Osteoblast (primary cell): ENCODE data around the gene BORCS8. TPM values are rescaled to one million over a fixed set of nuclear protein-coding genes. Genes with fewer than 3 reads are reported as not detected.

Experiments used
- DNase-seq: peaks from one replicate; pipeline ENCODE4 v3.0.0; 2011; ENCODE audit warnings: low spot score, mixed read lengths; ENCODE audit not compliant: insufficient read length; ENCODE audit errors: missing footprints
- H2AFZ ChIP-seq: 2 replicates; pipeline ENCODE4 v1.6.0; 2011; ENCODE audit warnings: mild to moderate bottlenecking, low read length
- H3K27ac ChIP-seq: 2 replicates; pipeline ENCODE4 v1.5.1; 2011; ENCODE audit warnings: mild to moderate bottlenecking, low read depth, low read length, moderate library complexity
- H3K27me3 ChIP-seq: 2 replicates; pipeline ENCODE4 v1.6.0; 2012; ENCODE audit warnings: mild to moderate bottlenecking, control low read depth, inconsistent platforms, low read length, moderate library complexity; ENCODE audit not compliant: insufficient read depth
- H3K36me3 ChIP-seq: 2 replicates; pipeline ENCODE4 v1.5.1; 2011; ENCODE audit warnings: mild to moderate bottlenecking, low read length, control low read depth, moderate library complexity; ENCODE audit not compliant: insufficient read depth
- H3K4me1 ChIP-seq: 2 replicates; pipeline ENCODE4 v1.5.1; 2011; ENCODE audit warnings: mild to moderate bottlenecking, low read length, control low read depth, moderate library complexity; ENCODE audit not compliant: insufficient read depth
- H3K4me2 ChIP-seq: 2 replicates; pipeline ENCODE4 v1.6.0; 2011; ENCODE audit warnings: mild to moderate bottlenecking, low read length; ENCODE audit not compliant: insufficient read depth
- H3K4me3 ChIP-seq: fragments of 200-600 bp; sonication (generic); 3 replicates; pipeline ENCODE4 v1.5.1; 2012; ENCODE audit warnings: mild to moderate bottlenecking, low read length, inconsistent platforms; ENCODE audit not compliant: insufficient read depth
- H3K79me2 ChIP-seq: 2 replicates; pipeline ENCODE4 v1.6.0; 2012; ENCODE audit warnings: mild to moderate bottlenecking, low read length, control low read depth, inconsistent platforms; ENCODE audit not compliant: insufficient read depth
- H3K9me3 ChIP-seq: 2 replicates; pipeline ENCODE4 v1.5.1; 2011; ENCODE audit warnings: low read depth, low read length, control low read depth
- H4K20me1 ChIP-seq: 2 replicates; pipeline ENCODE4 v1.6.0; 2012; ENCODE audit warnings: mild to moderate bottlenecking, low read length, control low read depth; ENCODE audit not compliant: insufficient read depth
- CTCF ChIP-seq: IDR thresholded peaks from 2 replicates; pipeline ENCODE4 v1.5.1; 2011; ENCODE audit warnings: mild to moderate bottlenecking, low read depth, low read length, moderate library complexity; ENCODE audit errors: extremely low read depth
- total RNA-seq: library from RNA; depleted of rRNA; stranded (reverse); fragments of >200 nt; gene quantifications from 2 replicates; pipeline ENCODE4 v1.2.3, GENCODE V29; 2012

The BORCS8 gene
- total RNA-seq, 1 donor: 17.4 TPM

- Histone ChIP-seq H3K4me1 (peaks cover 20% of the 10 kb centered on the region), H2AFZ (peak overlapping the region; percentile 97), H3K4me2 (peak overlapping the region; percentile 98), H4K20me1 (peaks cover 9% of the 10 kb centered on the region), H3K27me3 (no peaks in the 10 kb centered on the region), H3K9me3 (no peaks in the 10 kb centered on the region), H3K27ac (peak overlapping the region; percentile 92), H3K4me3 (peak overlapping the region; percentile 91), H3K36me3 (no peaks in the 10 kb centered on the region), H3K79me2 (peaks cover 49% of the 10 kb centered on the region)
- no peak for TF ChIP-seq CTCF
- DNase-seq: no peak
Measured at GRCh38 chr19:19191768-19192077, 229 bp downstream of the BORCS8 start.

GRCh38 chr19:19186742-19187141, 5.2 kb downstream of the BORCS8 start:
- Histone ChIP-seq H3K4me2 (no peak overlapping the region), H3K4me3 (no peak overlapping the region), H3K36me3 (peaks cover 20% of the 10 kb centered on the region), H4K20me1 (peaks cover 13% of the 10 kb centered on the region), H3K9me3 (no peaks in the 10 kb centered on the region), H2AFZ (no peak overlapping the region), H3K27me3 (no peaks in the 10 kb centered on the region), H3K79me2 (peaks cover 46% of the 10 kb centered on the region), H3K4me1 (peaks cover 14% of the 10 kb centered on the region), H3K27ac (no peak overlapping the region)
- peak; percentile 29 for DNase-seq
- no peak for TF ChIP-seq CTCF

DNA sequence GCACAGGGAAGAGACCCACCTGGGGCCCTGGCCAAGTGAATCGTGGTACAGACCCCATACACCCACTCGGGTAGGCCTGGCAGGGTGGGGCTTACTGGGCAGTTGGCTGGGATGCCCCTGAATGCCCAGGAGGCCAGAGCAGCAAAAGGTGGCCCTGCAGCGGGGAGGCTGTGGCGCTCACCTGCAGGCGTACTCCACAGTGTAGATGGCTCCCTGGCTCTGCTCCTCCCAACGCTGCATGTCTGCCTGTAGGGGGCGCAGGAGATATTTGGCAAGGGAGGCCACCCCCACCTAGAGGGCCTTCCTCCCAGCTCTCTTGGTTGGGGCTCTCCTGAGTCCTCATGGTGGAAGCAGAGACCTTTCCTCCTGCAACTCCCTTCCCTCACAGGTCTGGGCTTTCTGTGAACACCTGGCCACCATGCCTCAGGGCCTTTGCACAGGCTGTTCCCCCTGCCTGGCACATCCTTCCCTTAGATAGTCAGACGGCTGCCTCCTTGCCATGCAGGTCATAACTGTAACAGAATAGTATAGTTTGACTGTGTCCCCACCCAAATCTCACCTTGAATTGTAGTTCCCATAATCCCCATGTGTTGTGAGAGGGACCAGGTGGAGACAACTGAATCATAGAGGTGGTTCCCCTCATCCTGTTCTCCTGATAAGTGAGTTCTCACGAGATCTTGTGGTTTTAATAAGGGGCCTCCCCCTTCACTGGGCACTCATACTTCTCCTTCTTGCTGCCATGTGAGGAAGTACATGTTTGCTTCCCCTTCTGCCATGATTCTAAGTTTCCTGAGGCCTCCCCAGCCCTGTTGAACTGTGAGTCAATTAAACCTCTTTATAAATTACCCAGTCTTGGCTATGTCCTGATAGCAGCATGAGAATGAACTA, 5.9 kb downstream of the BORCS8 start:
- Histone ChIP-seq H3K4me1 (peaks cover 11% of the 10 kb centered on the region), H3K79me2 (peaks cover 40% of the 10 kb centered on the region), H3K27me3 (no peaks in the 10 kb centered on the region), H4K20me1 (peaks cover 7% of the 10 kb centered on the region), H3K4me2 (no peak overlapping the region), H3K4me3 (no peak overlapping the region), H3K27ac (no peak overlapping the region), H3K9me3 (no peaks in the 10 kb centered on the region), H2AFZ (no peak overlapping the region), H3K36me3 (peaks cover 25% of the 10 kb centered on the region)
- peak; percentile 86 for DNase-seq
- TF ChIP-seq CTCF: peak; percentile 67

- Histone ChIP-seq H3K9me3 (peaks cover 3% of the 10 kb centered on the region), H3K36me3 (peaks cover 33% of the 10 kb centered on the region), H3K27ac (no peak overlapping the region), H3K4me2 (no peak overlapping the region), H2AFZ (no peak overlapping the region), H4K20me1 (peaks cover 6% of the 10 kb centered on the region), H3K79me2 (peaks cover 11% of the 10 kb centered on the region), H3K4me1 (no peaks in the 10 kb centered on the region), H3K27me3 (no peaks in the 10 kb centered on the region), H3K4me3 (no peak overlapping the region)
- DNase-seq: peak; percentile 22
- TF ChIP-seq CTCF: no peak
Measured at GRCh38 chr19:19181488-19181998, 10.4 kb downstream of the BORCS8 start.
